ENCODE data around the gene FDXR. TPM values are rescaled to one million over a fixed set of nuclear protein-coding genes. Genes with fewer than 3 reads are reported as not detected.

Gene FDXR
- total and polyA plus RNA-seq, 4 donors, result 3.9 to 10.1 (median 4.6) TPM

DNA sequence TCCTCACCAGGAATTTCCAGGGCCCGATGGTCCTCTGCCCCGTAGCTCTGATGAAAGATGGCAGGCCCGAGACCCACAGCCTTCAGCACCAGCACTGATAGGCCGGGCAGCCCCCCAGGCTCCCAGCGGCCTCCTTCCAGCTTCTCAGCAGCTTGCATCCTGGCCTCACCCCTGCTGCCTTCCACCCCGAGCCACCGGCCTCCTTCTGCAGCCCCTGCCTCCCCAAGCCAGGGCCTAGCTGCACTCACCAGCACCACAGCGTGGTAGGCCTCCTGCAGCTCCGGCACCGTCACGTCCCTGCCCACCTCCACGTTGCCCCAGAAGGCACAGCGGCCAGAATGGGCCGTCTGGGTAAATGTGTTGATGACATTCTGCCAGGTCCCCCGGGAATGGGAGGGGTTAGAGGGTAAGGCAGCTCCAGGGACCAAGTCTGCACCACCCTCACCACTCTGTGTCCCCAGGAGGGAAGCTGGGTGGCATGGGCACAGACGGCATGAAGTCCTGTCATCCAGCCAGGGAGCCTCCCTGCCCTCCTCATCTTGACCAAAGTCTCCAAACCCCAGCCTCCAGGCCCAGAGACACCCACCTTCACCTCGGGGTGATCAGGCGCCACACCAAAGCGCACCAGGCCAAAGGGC is 6.5 kb downstream of the FDXR start:
- Histone ChIP-seq H3K36me3 (ENCODE audit: control insufficient read depth in 4 of 4, insufficient read depth in 3 of 4, low read depth in 1 of 4, low read length in 3 of 4) (no peaks in the 10 kb centered on the region), H3K27ac (ENCODE audit: low read depth in 1 of 2, low read length in 2 of 2) (no peak overlapping the region), H3K27me3 (ENCODE audit: control insufficient read depth in 4 of 4, insufficient read depth in 4 of 4, low read length in 3 of 4) (no peaks in the 10 kb centered on the region), H3K9me3 (ENCODE audit: control insufficient read depth in 4 of 4, low read length in 3 of 4) (no peaks in the 10 kb centered on the region), H3K4me3 (ENCODE audit: low read depth in 1 of 3, low read length in 3 of 3) (no peak overlapping the region), H3K9ac (ENCODE audit: low read depth in 1 of 2, low read length in 2 of 2) (no peak overlapping the region), H3K4me1 (ENCODE audit: control insufficient read depth in 4 of 4, insufficient read depth in 4 of 4, low read length in 3 of 4) (peaks cover 4 to 10% (median 7%) of the 10 kb centered on the region in 4 donors)
- WGBS, result 84% methylated on average over 19 of the region's 19 CpGs
- DNase-seq (ENCODE audit: low spot score), result no peak
- TF ChIP-seq, protein P1, sequence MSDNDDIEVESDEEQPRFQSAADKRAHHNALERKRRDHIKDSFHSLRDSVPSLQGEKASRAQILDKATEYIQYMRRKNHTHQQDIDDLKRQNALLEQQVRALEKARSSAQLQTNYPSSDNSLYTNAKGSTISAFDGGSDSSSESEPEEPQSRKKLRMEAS (IDR thresholded peaks at IDR 0.05), result no peak
- TF ChIP-seq RAD21 (IDR thresholded peaks at IDR 0.05) (no peak), HNF4A (conservative IDR thresholded peaks at IDR 0.05) (no peak), EGR1 (IDR thresholded peaks at IDR 0.05; ENCODE audit: low read depth in 2 of 2) (no peak), RXRA (IDR thresholded peaks at IDR 0.05) (no peak), NR2F2 (IDR thresholded peaks at IDR 0.05) (no peak), HNF4G (IDR thresholded peaks at IDR 0.05) (no peak)

DNA sequence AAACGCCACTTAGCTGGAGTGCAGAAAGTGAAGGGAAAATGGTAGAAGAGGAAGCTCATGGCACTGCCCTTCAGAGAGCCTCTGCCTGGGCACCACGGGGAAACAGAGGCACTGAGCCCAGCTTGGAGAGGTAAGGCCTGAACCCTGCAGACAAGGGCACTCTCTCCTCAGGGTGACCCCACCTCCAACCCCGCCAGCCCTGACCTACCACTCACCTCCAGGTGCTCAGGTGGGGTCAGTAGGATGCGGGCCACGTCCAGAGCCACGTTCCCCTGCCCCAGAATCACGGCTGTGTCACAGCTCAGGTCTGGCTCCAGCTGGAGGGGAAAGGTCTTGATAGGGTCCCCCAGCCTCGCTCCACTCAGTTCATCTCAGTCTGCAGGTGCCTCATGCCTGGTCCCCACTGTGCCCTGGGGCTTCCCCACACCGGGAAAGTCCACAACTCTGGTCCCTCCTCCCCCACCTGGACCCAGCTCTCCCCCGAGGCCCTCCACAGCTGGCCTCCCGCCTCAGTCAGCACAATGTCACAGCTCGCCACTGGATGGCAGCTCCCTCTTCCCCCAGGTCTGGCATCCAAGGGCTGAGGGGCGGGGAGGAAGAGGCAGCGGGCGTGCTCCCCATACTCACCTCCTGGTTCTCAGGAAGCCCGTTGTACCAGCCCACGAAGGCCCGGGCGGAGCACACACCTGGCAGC is 7.1 kb downstream of the FDXR start:
- Histone ChIP-seq H3K4me1 (ENCODE audit: control insufficient read depth in 4 of 4, insufficient read depth in 4 of 4, low read length in 3 of 4) (peaks cover 5 to 16% (median 10%) of the 10 kb centered on the region in 4 donors), H3K27ac (ENCODE audit: low read depth in 1 of 2, low read length in 2 of 2) (no peak overlapping the region), H3K4me3 (ENCODE audit: low read depth in 1 of 3, low read length in 3 of 3) (no peak overlapping the region), H3K9ac (ENCODE audit: low read depth in 1 of 2, low read length in 2 of 2) (no peak overlapping the region), H3K9me3 (ENCODE audit: control insufficient read depth in 4 of 4, low read length in 3 of 4) (no peaks in the 10 kb centered on the region), H3K36me3 (ENCODE audit: control insufficient read depth in 4 of 4, insufficient read depth in 3 of 4, low read depth in 1 of 4, low read length in 3 of 4) (no peaks in the 10 kb centered on the region), H3K27me3 (ENCODE audit: control insufficient read depth in 4 of 4, insufficient read depth in 4 of 4, low read length in 3 of 4) (no peaks in the 10 kb centered on the region)
- DNase-seq (ENCODE audit: low spot score), result no peak
- TF ChIP-seq HNF4G (IDR thresholded peaks at IDR 0.05) (no peak), YY1 (IDR thresholded peaks at IDR 0.05) (no peak), FOXA2 (IDR thresholded peaks at IDR 0.05) (no peak), JUND (IDR thresholded peaks at IDR 0.05) (no peak), RXRA (IDR thresholded peaks at IDR 0.05) (no peak), RAD21 (IDR thresholded peaks at IDR 0.05) (no peak), FOXA1 (IDR thresholded peaks at IDR 0.05) (no peak), EGR1 (IDR thresholded peaks at IDR 0.05; ENCODE audit: low read depth in 2 of 2) (no peak), NR2F2 (IDR thresholded peaks at IDR 0.05) (no peak), TAF1 (conservative IDR thresholded peaks at IDR 0.05) (no peak), HNF4A (conservative IDR thresholded peaks at IDR 0.05) (no peak)
- TF ChIP-seq, protein P2, sequence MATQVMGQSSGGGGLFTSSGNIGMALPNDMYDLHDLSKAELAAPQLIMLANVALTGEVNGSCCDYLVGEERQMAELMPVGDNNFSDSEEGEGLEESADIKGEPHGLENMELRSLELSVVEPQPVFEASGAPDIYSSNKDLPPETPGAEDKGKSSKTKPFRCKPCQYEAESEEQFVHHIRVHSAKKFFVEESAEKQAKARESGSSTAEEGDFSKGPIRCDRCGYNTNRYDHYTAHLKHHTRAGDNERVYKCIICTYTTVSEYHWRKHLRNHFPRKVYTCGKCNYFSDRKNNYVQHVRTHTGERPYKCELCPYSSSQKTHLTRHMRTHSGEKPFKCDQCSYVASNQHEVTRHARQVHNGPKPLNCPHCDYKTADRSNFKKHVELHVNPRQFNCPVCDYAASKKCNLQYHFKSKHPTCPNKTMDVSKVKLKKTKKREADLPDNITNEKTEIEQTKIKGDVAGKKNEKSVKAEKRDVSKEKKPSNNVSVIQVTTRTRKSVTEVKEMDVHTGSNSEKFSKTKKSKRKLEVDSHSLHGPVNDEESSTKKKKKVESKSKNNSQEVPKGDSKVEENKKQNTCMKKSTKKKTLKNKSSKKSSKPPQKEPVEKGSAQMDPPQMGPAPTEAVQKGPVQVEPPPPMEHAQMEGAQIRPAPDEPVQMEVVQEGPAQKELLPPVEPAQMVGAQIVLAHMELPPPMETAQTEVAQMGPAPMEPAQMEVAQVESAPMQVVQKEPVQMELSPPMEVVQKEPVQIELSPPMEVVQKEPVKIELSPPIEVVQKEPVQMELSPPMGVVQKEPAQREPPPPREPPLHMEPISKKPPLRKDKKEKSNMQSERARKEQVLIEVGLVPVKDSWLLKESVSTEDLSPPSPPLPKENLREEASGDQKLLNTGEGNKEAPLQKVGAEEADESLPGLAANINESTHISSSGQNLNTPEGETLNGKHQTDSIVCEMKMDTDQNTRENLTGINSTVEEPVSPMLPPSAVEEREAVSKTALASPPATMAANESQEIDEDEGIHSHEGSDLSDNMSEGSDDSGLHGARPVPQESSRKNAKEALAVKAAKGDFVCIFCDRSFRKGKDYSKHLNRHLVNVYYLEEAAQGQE (IDR thresholded peaks at IDR 0.05), result no peak
- TF ChIP-seq, protein P3, sequence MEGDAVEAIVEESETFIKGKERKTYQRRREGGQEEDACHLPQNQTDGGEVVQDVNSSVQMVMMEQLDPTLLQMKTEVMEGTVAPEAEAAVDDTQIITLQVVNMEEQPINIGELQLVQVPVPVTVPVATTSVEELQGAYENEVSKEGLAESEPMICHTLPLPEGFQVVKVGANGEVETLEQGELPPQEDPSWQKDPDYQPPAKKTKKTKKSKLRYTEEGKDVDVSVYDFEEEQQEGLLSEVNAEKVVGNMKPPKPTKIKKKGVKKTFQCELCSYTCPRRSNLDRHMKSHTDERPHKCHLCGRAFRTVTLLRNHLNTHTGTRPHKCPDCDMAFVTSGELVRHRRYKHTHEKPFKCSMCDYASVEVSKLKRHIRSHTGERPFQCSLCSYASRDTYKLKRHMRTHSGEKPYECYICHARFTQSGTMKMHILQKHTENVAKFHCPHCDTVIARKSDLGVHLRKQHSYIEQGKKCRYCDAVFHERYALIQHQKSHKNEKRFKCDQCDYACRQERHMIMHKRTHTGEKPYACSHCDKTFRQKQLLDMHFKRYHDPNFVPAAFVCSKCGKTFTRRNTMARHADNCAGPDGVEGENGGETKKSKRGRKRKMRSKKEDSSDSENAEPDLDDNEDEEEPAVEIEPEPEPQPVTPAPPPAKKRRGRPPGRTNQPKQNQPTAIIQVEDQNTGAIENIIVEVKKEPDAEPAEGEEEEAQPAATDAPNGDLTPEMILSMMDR (IDR thresholded peaks at IDR 0.05; ENCODE audit: low read depth, low read length, missing input control), result no peak
- TF ChIP-seq, protein P4, sequence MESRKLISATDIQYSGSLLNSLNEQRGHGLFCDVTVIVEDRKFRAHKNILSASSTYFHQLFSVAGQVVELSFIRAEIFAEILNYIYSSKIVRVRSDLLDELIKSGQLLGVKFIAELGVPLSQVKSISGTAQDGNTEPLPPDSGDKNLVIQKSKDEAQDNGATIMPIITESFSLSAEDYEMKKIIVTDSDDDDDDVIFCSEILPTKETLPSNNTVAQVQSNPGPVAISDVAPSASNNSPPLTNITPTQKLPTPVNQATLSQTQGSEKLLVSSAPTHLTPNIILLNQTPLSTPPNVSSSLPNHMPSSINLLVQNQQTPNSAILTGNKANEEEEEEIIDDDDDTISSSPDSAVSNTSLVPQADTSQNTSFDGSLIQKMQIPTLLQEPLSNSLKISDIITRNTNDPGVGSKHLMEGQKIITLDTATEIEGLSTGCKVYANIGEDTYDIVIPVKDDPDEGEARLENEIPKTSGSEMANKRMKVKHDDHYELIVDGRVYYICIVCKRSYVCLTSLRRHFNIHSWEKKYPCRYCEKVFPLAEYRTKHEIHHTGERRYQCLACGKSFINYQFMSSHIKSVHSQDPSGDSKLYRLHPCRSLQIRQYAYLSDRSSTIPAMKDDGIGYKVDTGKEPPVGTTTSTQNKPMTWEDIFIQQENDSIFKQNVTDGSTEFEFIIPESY (IDR thresholded peaks at IDR 0.05), result no peak
- TF ChIP-seq, protein P1 (IDR thresholded peaks at IDR 0.05), result no peak
- 89% methylated on average over 19 of the region's 19 CpGs for WGBS

Measured in liver (tissue), 9 donors.